ENCODE results near the gene UBE2K.

Gene UBE2K

DNA sequence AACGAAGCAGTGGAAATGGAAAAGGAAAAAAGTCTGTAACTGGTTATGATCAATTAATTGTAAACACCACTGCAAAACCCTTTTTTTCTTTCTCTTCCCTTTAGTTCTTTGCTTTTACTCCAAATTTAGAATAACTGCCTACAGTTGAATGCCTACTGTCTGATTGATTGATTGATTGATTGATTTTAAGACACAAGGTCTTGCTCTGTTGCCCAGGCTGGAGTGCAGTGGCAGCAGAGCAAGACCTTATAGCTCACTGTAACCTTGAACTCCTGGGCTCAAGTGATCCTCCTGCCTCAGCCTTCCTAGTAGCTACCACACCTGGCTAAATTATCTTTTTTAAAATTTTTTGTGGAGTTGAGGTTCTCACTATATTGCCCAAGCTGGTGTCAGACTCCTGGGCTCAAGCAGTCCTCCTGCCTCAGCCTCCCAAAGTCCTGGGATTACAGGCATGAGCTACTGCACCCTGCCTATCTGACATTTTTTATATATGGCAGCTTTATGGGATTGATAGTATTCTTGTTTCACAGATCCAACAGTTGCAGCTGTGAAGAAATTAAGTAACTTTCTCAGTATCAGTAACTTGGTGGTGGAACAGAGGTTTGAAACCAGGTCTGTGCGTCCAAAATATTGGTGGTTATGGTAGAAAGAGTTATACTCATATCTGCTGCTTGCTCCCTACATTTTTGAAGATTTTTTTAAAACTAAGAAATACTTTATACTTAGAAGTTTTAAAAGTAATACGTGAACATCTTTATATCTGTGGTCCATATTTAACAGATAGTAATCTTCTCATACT, 12.4 kb downstream of the UBE2K start (continued):
- TF ChIP-seq TSHZ1 (tag by site-specific recombination; IDR thresholded peaks at IDR 0.05; ENCODE audit: borderline replicate concordance) (no peak), BCL11B (tag by site-specific recombination; IDR thresholded peaks at IDR 0.05; ENCODE audit: low read depth) (no peak), ZNF2 (tag by site-specific recombination; IDR thresholded peaks at IDR 0.05) (no peak)

DNA sequence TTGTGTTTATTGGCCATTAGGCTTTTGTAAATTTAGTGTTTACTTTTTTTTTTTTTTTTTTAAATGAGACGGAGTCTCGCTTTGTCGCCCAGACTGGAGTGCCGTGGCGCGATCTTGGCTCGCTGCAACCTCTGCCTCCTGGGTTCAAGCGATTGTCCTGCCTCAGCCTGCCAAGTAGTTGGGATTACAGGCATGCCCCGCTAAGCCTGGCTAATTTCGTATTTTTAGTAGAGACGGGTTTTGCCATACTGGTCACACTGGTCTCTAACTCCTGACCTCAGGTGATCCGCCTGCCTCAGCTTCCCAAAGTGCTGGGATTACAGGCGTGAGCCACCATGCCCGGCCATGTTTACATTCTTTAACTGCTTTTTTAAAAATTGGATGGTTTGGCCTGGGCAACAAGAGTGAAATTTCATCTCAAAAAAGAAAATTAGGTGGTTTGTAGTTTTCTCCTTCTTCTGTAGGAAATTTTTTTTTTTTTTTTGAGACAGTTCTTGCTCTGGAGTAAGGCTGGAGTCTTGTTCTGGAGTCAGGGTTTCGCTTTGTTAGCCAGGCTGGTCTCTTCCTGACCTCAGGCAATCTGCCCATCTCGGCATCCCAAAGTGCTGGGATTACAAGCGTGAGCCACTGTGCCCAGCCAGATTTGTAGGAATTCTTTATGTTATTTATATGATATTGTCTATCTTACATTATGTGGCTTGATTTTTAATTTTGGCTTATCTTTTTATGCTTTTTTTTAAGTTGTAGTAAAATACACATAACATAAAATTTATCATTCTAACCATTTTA, 15.1 kb downstream of the UBE2K start:
- Histone ChIP-seq H3K36me3 (ENCODE audit: control insufficient read depth in 2 of 2, insufficient read depth in 1 of 2, low read length in 2 of 2) (peaks cover 0 to 13% of the 10 kb centered on the region in 2 experiments; a peak in 2 of 3 replicates), H3K27ac (ENCODE audit: extremely low read depth, low read depth, low read length) (no peak overlapping the region), H3K9me3 (ENCODE audit: control insufficient read depth, insufficient read depth, low read depth, low read length) (no peaks in the 10 kb centered on the region), H3K4me1 (ENCODE audit: control insufficient read depth, insufficient read depth, low read length) (no peaks in the 10 kb centered on the region), H3K4me3 (ENCODE audit: low read depth, low read length) (no peak overlapping the region)
- TF ChIP-seq SCRT2 (tag by site-specific recombination; IDR thresholded peaks at IDR 0.05): no peak
- TF ChIP-seq KLF9 (tag by site-specific recombination; IDR thresholded peaks at IDR 0.05; ENCODE audit: low read depth): no peak
- 0 out of 2 replicates have a peak, but pooled peaks have one; percentile 21 for TF ChIP-seq ZNF600 (tag by site-specific recombination; IDR thresholded peaks at IDR 0.05)
- TF ChIP-seq ZNF747 (tag by site-specific recombination; IDR thresholded peaks at IDR 0.05): no peak
- no peak for TF ChIP-seq ZBTB44 (tag by site-specific recombination; IDR thresholded peaks at IDR 0.05)
- no peak for TF ChIP-seq ZEB2 (tag by site-specific recombination; IDR thresholded peaks at IDR 0.05)
- TF ChIP-seq ZNF292 (tag by site-specific recombination; IDR thresholded peaks at IDR 0.05; ENCODE audit: borderline replicate concordance, low read depth): no peak
- TF ChIP-seq, protein P1, sequence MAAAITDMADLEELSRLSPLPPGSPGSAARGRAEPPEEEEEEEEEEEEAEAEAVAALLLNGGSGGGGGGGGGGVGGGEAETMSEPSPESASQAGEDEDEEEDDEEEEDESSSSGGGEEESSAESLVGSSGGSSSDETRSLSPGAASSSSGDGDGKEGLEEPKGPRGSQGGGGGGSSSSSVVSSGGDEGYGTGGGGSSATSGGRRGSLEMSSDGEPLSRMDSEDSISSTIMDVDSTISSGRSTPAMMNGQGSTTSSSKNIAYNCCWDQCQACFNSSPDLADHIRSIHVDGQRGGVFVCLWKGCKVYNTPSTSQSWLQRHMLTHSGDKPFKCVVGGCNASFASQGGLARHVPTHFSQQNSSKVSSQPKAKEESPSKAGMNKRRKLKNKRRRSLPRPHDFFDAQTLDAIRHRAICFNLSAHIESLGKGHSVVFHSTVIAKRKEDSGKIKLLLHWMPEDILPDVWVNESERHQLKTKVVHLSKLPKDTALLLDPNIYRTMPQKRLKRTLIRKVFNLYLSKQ (tag by site-specific recombination; IDR thresholded peaks at IDR 0.05; ENCODE audit: borderline replicate concordance): no peak
- TF ChIP-seq, protein P2, sequence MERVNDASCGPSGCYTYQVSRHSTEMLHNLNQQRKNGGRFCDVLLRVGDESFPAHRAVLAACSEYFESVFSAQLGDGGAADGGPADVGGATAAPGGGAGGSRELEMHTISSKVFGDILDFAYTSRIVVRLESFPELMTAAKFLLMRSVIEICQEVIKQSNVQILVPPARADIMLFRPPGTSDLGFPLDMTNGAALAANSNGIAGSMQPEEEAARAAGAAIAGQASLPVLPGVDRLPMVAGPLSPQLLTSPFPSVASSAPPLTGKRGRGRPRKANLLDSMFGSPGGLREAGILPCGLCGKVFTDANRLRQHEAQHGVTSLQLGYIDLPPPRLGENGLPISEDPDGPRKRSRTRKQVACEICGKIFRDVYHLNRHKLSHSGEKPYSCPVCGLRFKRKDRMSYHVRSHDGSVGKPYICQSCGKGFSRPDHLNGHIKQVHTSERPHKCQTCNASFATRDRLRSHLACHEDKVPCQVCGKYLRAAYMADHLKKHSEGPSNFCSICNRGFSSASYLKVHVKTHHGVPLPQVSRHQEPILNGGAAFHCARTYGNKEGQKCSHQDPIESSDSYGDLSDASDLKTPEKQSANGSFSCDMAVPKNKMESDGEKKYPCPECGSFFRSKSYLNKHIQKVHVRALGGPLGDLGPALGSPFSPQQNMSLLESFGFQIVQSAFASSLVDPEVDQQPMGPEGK (tag by site-specific recombination; IDR thresholded peaks at IDR 0.05): no peak
- CTCF ChIA-PET: no interaction called here
- POLR2A ChIA-PET: no interaction called here

All from HEK293 (cell line).